Measurements from ENCODE around the gene RHBDL3. TPM values are rescaled to one million over a fixed set of nuclear protein-coding genes. Genes with fewer than 3 reads are reported as not detected.
"Not testable (repeated sequence)": the region's sequence is repeated elsewhere in the genome, so short reads cannot be mapped to it uniquely, and the experiment has no call there.

Gene RHBDL3
- total RNA-seq, 6 experiments from 2014 or later: 0.04 to 0.09 TPM; not detected in 4

DNA sequence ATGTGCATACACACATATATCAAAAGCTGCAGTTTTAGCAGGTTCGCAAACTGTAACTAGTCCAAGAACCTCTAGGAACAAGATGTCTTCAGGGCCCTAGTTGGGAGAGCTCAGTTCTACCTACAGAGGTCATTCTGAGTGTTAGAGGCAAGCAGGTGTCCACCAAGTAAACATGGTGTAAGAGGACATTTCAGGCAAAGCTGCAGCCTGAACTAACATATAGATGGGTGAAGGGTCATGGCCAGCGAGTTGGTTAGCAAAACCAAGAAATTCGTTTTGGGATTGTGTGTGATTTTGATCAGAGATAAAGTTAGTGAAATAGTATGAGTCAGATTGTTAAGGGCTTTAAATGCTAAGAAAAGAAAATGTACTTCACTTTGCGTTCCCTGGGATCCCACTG, 51.7 kb downstream of the RHBDL3 start:
- no peak for TF ChIP-seq POLR2A (IDR thresholded peaks at IDR 0.05)
- TF ChIP-seq, protein P1, sequence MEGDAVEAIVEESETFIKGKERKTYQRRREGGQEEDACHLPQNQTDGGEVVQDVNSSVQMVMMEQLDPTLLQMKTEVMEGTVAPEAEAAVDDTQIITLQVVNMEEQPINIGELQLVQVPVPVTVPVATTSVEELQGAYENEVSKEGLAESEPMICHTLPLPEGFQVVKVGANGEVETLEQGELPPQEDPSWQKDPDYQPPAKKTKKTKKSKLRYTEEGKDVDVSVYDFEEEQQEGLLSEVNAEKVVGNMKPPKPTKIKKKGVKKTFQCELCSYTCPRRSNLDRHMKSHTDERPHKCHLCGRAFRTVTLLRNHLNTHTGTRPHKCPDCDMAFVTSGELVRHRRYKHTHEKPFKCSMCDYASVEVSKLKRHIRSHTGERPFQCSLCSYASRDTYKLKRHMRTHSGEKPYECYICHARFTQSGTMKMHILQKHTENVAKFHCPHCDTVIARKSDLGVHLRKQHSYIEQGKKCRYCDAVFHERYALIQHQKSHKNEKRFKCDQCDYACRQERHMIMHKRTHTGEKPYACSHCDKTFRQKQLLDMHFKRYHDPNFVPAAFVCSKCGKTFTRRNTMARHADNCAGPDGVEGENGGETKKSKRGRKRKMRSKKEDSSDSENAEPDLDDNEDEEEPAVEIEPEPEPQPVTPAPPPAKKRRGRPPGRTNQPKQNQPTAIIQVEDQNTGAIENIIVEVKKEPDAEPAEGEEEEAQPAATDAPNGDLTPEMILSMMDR (IDR thresholded peaks at IDR 0.05): no peak
- Histone ChIP-seq H3K27me3 (no peaks in the 10 kb centered on the region), H3K4me3 (no peak overlapping the region), H3K4me1 (no peaks in the 10 kb centered on the region), H3K27ac (no peak overlapping the region), H3K9me3 (no peaks in the 10 kb centered on the region), H3K36me3 (no peaks in the 10 kb centered on the region)
- intact Hi-C loops (cut with DNase I): no loop called here
- no peak for ATAC-seq
- 81% methylated on average over 4 of the region's 4 CpGs for WGBS (ENCODE audit: insufficient coverage, low coverage, low lambda C conversion rate, missing lambda C conversion rate)
- DNase-seq: no peak

DNA sequence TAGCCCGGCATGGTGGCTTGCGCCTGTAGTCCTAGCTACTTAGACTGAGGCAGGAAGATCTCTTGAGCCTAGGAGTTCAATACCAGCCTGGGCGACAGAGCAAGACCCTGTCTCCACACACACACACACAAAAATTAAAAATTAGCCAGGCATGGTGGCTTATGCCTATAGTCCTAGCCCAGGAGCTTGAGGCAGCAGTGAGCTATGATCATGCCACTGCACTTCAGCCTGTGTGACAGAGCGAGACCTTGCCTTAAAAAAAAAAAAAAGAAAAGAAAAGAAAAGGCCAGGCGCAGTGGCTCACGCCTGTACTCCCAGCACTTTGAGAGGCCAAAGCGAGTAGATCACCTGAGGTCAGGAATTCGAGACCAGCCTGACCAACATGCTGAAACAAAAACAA, 52.4 kb downstream of the RHBDL3 start:
- 57% methylated on average over 8 of the region's 8 CpGs for WGBS (ENCODE audit: insufficient coverage, low coverage, low lambda C conversion rate, missing lambda C conversion rate)
- ATAC-seq (no peak), DNase-seq (no peak)
- Histone ChIP-seq H3K4me3 (no peak overlapping the region), H3K36me3 (no peaks in the 10 kb centered on the region), H3K27ac (no peak overlapping the region), H3K4me1 (no peaks in the 10 kb centered on the region), H3K9me3 (no peaks in the 10 kb centered on the region), H3K27me3 (no peaks in the 10 kb centered on the region)
- intact Hi-C loops (cut with DNase I): no loop called here
- TF ChIP-seq, protein P1 (IDR thresholded peaks at IDR 0.05): no peak
- no peak for TF ChIP-seq POLR2A (IDR thresholded peaks at IDR 0.05)

DNA sequence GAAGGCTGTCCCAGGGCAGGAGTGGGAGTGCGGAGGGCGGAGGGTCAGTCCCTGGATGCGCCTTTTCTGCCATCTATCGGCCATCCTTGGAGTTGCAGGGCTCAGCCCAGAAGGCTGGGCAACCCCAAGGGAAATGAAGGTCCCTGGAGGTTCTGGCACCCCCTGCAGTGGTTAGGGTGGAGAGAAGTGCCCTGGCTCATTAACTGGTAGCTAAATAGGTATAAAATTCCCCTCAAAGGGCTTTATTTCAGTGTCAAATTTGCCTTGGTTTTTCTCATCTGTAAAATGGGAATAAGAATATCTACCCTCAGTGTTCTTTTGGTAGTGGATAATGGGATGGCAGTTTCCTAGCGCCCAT, 53.9 kb downstream of the RHBDL3 start:
- intact Hi-C loops (cut with DNase I): no loop called here
- no peak overlapping the region for H3K4me3 ChIP-seq

DNA sequence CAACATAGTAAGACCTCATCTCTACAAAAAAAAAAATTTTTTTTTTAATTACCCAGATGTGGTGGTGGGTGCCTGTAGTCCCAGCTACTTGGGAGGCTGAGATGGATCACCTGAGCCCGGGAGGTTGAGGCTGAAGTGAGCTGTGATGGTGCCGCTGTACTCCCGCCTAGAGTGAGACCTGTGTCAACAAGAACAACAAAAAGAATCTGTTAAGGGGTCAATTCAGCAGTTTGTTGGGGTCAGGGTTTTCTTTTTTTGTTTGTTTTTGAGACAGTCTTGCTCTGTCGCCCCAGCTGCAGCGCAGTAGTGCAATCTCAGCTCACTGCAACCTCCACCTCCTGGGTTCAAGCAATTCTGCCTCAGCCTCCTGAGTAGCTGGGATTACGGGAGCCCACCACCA, 54.4 kb downstream of the RHBDL3 start:
- intact Hi-C loops (cut with DNase I): loop anchor here (5.0 kb wide), 2 partner anchors 63 to 68 kb away; no protein-coding TSS in a partner anchor
- H3K4me3 ChIP-seq, H3K27me3 ChIP-seq, H3K36me3 ChIP-seq, H3K9me3 ChIP-seq, DNase-seq, ATAC-seq, H3K4me1 ChIP-seq, H3K27ac ChIP-seq: not testable (repeated sequence)
- 75% methylated on average over 6 of the region's 6 CpGs for WGBS (ENCODE audit: insufficient coverage, low coverage, low lambda C conversion rate, missing lambda C conversion rate)

More for the DNA sequence above, 53.9 kb downstream of the RHBDL3 start:
- peak; percentile 74 to 83 (median 75) for DNase-seq
- no peaks in the 10 kb centered on the region for H3K36me3 ChIP-seq
- WGBS (ENCODE audit: insufficient coverage, low coverage, low lambda C conversion rate, missing lambda C conversion rate): 67% methylated on average over 1 of the region's 5 CpGs
- no peaks in the 10 kb centered on the region for H3K4me1 ChIP-seq
- TF ChIP-seq POLR2A (IDR thresholded peaks at IDR 0.05): no peak
- TF ChIP-seq, protein P1 (IDR thresholded peaks at IDR 0.05): peak; percentile 87 to 94 (median 91)
- no peak overlapping the region for H3K27ac ChIP-seq
- no peaks in the 10 kb centered on the region for H3K27me3 ChIP-seq
- H3K9me3 ChIP-seq: no peaks in the 10 kb centered on the region
- peak; percentile 85 to 92 (median 90) for ATAC-seq

DNA sequence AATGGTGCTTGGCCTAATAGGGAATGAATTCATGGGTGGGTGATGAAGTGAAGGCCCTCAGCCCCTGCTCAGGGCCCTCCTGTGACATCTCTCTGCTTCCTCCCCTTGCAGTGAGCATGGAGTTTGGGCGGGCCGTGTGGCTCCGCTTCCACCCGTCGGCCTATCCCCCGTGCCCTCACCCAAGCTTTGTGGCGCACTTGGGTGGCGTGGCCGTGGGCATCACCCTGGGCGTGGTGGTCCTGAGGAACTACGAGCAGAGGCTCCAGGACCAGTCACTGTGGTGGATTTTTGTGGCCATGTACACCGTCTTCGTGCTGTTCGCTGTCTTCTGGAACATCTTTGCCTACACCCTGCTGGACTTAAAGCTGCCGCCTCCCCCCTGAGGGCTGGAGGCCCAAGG, 55.2 kb downstream of the RHBDL3 start:
- TF ChIP-seq POLR2A (IDR thresholded peaks at IDR 0.05): no peak
- TF ChIP-seq, protein P1 (IDR thresholded peaks at IDR 0.05): no peak
- H3K4me3 ChIP-seq: no peak overlapping the region
- no peaks in the 10 kb centered on the region for H3K36me3 ChIP-seq
- WGBS (ENCODE audit: insufficient coverage, low coverage, low lambda C conversion rate, missing lambda C conversion rate): 98% methylated on average over 9 of the region's 15 CpGs
- no peaks in the 10 kb centered on the region for H3K27me3 ChIP-seq
- intact Hi-C loops (cut with DNase I): loop anchor here (5.0 kb wide), 2 partner anchors 64 to 69 kb away; no protein-coding TSS in a partner anchor
- ATAC-seq (no peak), DNase-seq (no peak)
- H3K9me3 ChIP-seq: no peaks in the 10 kb centered on the region
- H3K4me1 ChIP-seq: no peaks in the 10 kb centered on the region
- H3K27ac ChIP-seq: no peak overlapping the region

All from right lobe of liver (tissue), 6 donors.